Endodermal cell (in vitro differentiated cells): ENCODE measurements around the gene EML1. TPM values are rescaled to one million over a fixed set of nuclear protein-coding genes. Genes with fewer than 3 reads are reported as not detected.

ENCODE experiments used
- DNase-seq: peaks from one replicate; pipeline ENCODE4 v3.0.0-alpha.2; 2017
- H3K27ac ChIP-seq: 2 replicates; pipeline ENCODE4 v1.5.1; 2013; ENCODE audit warnings: mild to moderate bottlenecking, low read depth, low read length, moderate library complexity
- H3K27me3 ChIP-seq: 2 replicates; pipeline ENCODE4 v1.6.1; 2013; ENCODE audit warnings: mild to moderate bottlenecking, low read length, moderate library complexity; ENCODE audit not compliant: insufficient read depth, control insufficient read depth, poor library complexity, severe bottlenecking
- H3K36me3 ChIP-seq: 2 replicates; pipeline ENCODE4 v1.7.0; 2013; ENCODE audit warnings: mild to moderate bottlenecking, low read length, moderate library complexity; ENCODE audit not compliant: control insufficient read depth, insufficient read depth
- H3K4me1 ChIP-seq: one replicate; pipeline ENCODE4 v1.7.0; 2013; ENCODE audit warnings: low read length; ENCODE audit not compliant: control insufficient read depth, insufficient read depth
- H3K4me3 ChIP-seq: 2 replicates; pipeline ENCODE4 v1.5.1; 2013; ENCODE audit warnings: mild to moderate bottlenecking, low read length, moderate library complexity
- H3K9ac ChIP-seq: 2 replicates; pipeline ENCODE4 v1.6.1; 2013; ENCODE audit warnings: mild to moderate bottlenecking, low read length, moderate library complexity; ENCODE audit not compliant: poor library complexity, severe bottlenecking; ENCODE audit errors: extremely low read depth
- H3K9me3 ChIP-seq: 2 replicates; pipeline ENCODE4 v1.6.1; 2013; ENCODE audit warnings: mild to moderate bottlenecking, low read length, moderate library complexity; ENCODE audit not compliant: control insufficient read depth
- H3K27ac Mint-ChIP-seq: 2 replicates; pipeline ENCODE4 v1.8.0; 2020; ENCODE audit warnings: mixed read lengths
- H3K27me3 Mint-ChIP-seq: 2 replicates; pipeline ENCODE4 v1.8.0; 2021; ENCODE audit warnings: mild to moderate bottlenecking, mixed read lengths; ENCODE audit not compliant: insufficient read depth
- H3K36me3 Mint-ChIP-seq: 2 replicates; pipeline ENCODE4 v1.8.0; 2020; ENCODE audit warnings: low read depth, mixed read lengths
- H3K4me1 Mint-ChIP-seq: 2 replicates; pipeline ENCODE4 v1.8.0; 2020; ENCODE audit warnings: mixed read lengths
- H3K4me3 Mint-ChIP-seq: 2 replicates; pipeline ENCODE4 v1.8.0; 2020; ENCODE audit warnings: mild to moderate bottlenecking, moderate library complexity, mixed read lengths
- H3K9me3 Mint-ChIP-seq: 2 replicates; pipeline ENCODE4 v1.8.0; 2020; ENCODE audit warnings: mild to moderate bottlenecking, mixed read lengths
- CTCF ChIP-seq: fragments of 200-600 bp; sonication (generic); conservative IDR thresholded peaks from 2 replicates; pipeline ENCODE4 v1.5.0; 2021; ENCODE audit warnings: antibody characterized with exemption, mild to moderate bottlenecking
- WGBS, 2 experiments: methylation state at CpG; one replicate each; pipeline versions ENCODE4 v1.1.5 to v1.1.7; 2013; ENCODE audit warnings: missing lambda C conversion rate in 2 of 2, mixed read lengths in 1 of 2; ENCODE audit not compliant: insufficient coverage in 1 of 2, insufficient read length in 1 of 2; 5-methylcytosine and 5-hydroxymethylcytosine counted together
- total RNA-seq, 2 donors: library from RNA; stranded (reverse); fragmentation: NEBNext Ultra II Directional in 1 of 2; extraction: Animal tissue kit (Norgen Biotek cat#: 25700) in 1 of 2; gene quantifications; 2 replicates in 1 of 2; 3 replicates in 1 of 2; pipeline ENCODE4 v1.2.1, GENCODE V29; 2021

The EML1 gene
- total RNA-seq, 2 donors from 2014 or later, result 25.0 to 31.4 TPM

DNA sequence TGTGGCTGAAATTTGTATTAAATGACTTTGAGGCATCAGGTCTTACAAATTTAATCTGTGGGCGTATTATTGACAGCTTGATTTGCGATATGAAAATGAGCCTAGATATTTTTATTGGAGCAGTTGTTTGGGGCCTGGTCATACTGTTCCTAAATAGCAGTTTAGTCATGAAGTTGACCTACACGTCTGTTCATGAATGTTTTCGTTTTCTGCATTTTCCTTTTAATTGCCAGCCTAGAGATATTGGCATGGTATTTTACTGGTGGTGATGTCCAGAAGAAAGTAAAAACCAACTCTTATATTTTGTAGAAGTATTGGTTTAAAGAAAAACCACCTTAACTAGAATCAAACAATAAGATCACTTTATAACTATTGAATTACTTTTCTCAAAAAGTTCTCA is 1.8 kb downstream of the EML1 start:
- no peaks in the 10 kb centered on the region for H3K36me3 Mint-ChIP-seq
- Histone ChIP-seq H3K4me1 (no peaks in the 10 kb centered on the region), H3K27me3 (no peaks in the 10 kb centered on the region), H3K9ac (no peak overlapping the region), H3K4me3 (peak overlapping the region; percentile 94), H3K36me3 (no peaks in the 10 kb centered on the region), H3K27ac (no peak overlapping the region), H3K9me3 (peaks cover 5% of the 10 kb centered on the region)
- DNase-seq, result no peak
- no peak for TF ChIP-seq CTCF
- H3K9me3 Mint-ChIP-seq, result peaks cover 2% of the 10 kb centered on the region
- no peak overlapping the region for H3K4me3 Mint-ChIP-seq
- peaks cover 12% of the 10 kb centered on the region for H3K4me1 Mint-ChIP-seq
- WGBS, 2 experiments, result 88 to 89% methylated on average over 3 to 4 of the region's 4 CpGs
- peaks cover 25% of the 10 kb centered on the region for H3K27me3 Mint-ChIP-seq
- H3K27ac Mint-ChIP-seq, result no peak overlapping the region

- Mint-ChIP-seq H3K36me3 (no peaks in the 10 kb centered on the region), H3K27ac (no peak overlapping the region), H3K27me3 (peaks cover 13% of the 10 kb centered on the region), H3K4me1 (peaks cover 17% of the 10 kb centered on the region), H3K4me3 (no peak overlapping the region), H3K9me3 (peaks cover 2% of the 10 kb centered on the region)
- no peak for DNase-seq
- Histone ChIP-seq H3K9me3 (peaks cover 5% of the 10 kb centered on the region), H3K4me1 (no peaks in the 10 kb centered on the region), H3K4me3 (no peak overlapping the region), H3K9ac (no peak overlapping the region), H3K36me3 (no peaks in the 10 kb centered on the region), H3K27me3 (no peaks in the 10 kb centered on the region), H3K27ac (no peak overlapping the region)
- TF ChIP-seq CTCF, result no peak
These were observed 4.0 kb downstream of the EML1 start for GRCh38 chr14:99797231-99797630.

DNA sequence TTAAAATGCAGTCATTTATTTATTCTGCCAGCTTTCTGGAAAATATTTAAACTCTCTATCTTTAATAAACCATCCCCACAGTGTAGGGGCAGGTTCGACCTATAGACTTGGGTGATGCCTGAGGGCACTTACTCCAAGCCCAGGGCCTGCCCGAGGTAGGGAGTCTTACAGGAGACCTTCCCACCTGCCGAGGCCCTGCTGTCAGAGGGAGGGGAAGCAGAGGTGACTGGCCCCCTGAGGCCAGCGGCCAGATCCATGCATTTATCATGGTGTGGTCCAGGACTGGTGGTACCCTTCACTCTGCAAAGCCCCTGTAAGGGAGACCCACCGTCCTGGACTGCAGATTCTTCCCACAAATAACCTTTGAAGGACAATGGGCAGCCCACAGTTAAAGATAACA is 7.6 kb downstream of the EML1 start:
- Histone ChIP-seq H3K27ac (no peak overlapping the region), H3K27me3 (no peaks in the 10 kb centered on the region), H3K4me3 (no peak overlapping the region), H3K9me3 (peaks cover 5% of the 10 kb centered on the region), H3K36me3 (no peaks in the 10 kb centered on the region), H3K9ac (no peak overlapping the region), H3K4me1 (no peaks in the 10 kb centered on the region)
- WGBS, 2 experiments, result 86 to 93% methylated on average over 3 to 5 of the region's 5 CpGs
- H3K4me1 Mint-ChIP-seq, result peaks cover 10% of the 10 kb centered on the region
- no peak overlapping the region for H3K27ac Mint-ChIP-seq
- peaks cover 4% of the 10 kb centered on the region for H3K27me3 Mint-ChIP-seq
- TF ChIP-seq CTCF, result no peak
- DNase-seq, result no peak
- H3K4me3 Mint-ChIP-seq, result no peak overlapping the region
- H3K36me3 Mint-ChIP-seq, result no peaks in the 10 kb centered on the region
- peaks cover 2% of the 10 kb centered on the region for H3K9me3 Mint-ChIP-seq
